ENCODE measurements around the gene ASAP2. TPM values are rescaled to one million over a fixed set of nuclear protein-coding genes. Genes with fewer than 3 reads are reported as not detected.
A peak's percentile ranks its signal among the peaks of the same experiment; 100 is the strongest.

ASAP2 gene
- total and polyA plus RNA-seq, 9 of the 15 experiments (the other 6 are each of a cell fraction or from before 2014, with no cell fraction given) = 0.06 to 4.3 (median 3.1) TPM

DNA sequence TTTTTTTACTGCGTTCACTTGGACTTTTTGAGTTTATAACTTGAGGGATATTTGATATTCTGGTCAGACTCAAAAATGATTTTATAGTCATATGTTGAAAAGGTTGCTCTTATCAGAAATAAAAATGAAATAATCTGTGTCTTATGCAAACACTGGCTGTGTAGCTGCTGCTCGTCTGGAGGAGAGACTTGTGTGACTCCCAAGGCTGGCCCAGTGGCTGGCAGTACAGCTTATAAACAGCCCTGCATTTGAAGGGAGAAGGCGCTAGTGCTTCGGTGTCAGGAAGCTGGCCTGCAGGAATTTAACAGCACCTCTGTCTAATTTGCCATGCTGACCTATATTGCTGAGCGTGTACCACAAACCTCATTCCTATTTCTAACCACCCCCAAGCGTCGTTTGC, 74.5 kb downstream of the ASAP2 start (continued):
- TF ChIP-seq SMAD3 (CRISPR knock-in tag; conservative IDR thresholded peaks at IDR 0.05) (no peak), DACH1 (IDR thresholded peaks at IDR 0.05; ENCODE audit: partially characterized antibody) (no peak), SIRT6 (IDR thresholded peaks at IDR 0.05; ENCODE audit: low read depth, low read length) (no peak), DPF2 (IDR thresholded peaks at IDR 0.05) (no peak), ZBTB12 (CRISPR knock-in tag; IDR thresholded peaks at IDR 0.05) (no peak), ZNF551 (CRISPR knock-in tag; IDR thresholded peaks at IDR 0.05) (no peak), TFE3 (CRISPR knock-in tag; IDR thresholded peaks at IDR 0.05) (no peak)

DNA sequence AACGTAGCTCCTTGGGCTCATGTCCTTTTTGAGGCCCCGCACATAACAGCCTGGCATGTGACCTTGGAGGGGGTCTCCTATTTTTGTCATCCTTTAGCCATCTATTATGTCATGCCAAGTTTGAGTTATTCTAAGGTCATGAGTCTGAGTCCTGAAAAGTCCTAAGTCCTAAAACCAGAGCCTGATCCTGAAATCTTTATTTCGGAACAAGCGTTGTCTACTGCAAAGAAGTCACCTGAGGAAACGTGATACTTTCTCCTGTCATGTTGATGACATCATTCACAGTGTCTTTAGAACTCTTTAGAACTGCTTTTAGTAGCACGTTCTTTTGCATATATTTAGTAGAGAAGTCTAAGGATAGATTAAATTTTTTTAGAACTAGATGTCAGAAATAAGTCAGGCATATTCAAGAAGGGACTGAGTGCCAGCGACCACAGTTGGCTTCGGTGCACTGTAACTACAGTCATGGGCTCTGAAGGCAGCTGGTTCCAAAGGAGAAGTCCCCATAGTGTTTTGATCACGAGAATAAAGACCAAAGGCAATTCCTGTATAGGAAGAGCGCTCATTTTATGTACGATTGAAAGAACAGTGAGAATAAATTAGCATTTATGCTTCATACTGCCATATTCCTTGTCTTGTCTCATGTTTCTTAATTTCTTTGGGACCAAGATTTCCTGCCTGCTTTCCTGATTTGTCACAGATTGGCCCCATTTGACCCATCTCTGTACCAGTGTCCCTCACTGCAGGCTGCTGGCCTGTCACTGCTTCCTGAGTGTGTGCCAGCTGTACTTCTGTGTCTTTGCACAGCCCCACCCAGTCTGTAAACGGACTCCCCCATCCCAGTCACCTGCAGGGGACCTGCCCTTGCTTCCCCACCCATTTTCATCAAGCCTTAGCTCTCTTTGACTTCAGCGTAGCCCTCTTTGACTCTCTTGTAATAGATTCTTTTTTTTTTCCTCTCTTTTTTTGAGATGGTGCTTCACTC, 75.8 kb downstream of the ASAP2 start:
- no peaks in the 10 kb centered on the region for H3K4me1 ChIP-seq (replicated peaks in 1 of 2; ENCODE audit: control insufficient read depth in 2 of 2, insufficient read depth in 2 of 2, low read length in 2 of 2)
- BruUV-seq (replicated peaks) = no TSS peak
- no peaks in the 10 kb centered on the region for H3K9me3 ChIP-seq (replicated peaks; ENCODE audit: control insufficient read depth, insufficient read depth, low read depth, low read length)
- H2AFZ ChIP-seq (ENCODE audit: low read depth, low read length) = no peak overlapping the region
- H3K4me3 ChIP-seq = no peak overlapping the region
- H3K79me2 ChIP-seq (ENCODE audit: control insufficient read depth, insufficient read depth, low read length) = no peaks in the 10 kb centered on the region
- ChIA-PET POLR2A (no interaction called here), CTCF (ENCODE audit: low intra/inter-chr PET ratio) (no interaction called here)
- no peak for FAIRE-seq
- peaks cover 11 to 39% of the 10 kb centered on the region in 2 experiments; a peak in 4 of 5 replicates for H3K27me3 ChIP-seq (ENCODE audit: control insufficient read depth in 2 of 2, insufficient read depth in 2 of 2, low read length in 2 of 2)
- H3K9ac ChIP-seq (ENCODE audit: insufficient read depth in 1 of 2, low read depth in 2 of 2, low read length in 2 of 2) = no peak overlapping the region
- WGBS (ENCODE audit: insufficient coverage, low coverage, missing lambda C conversion rate) = 20% methylated on average over 13 of the region's 13 CpGs
- intact Hi-C loops (cut with micrococcal nuclease) = no loop called here
- H3K9me1 ChIP-seq (ENCODE audit: control insufficient read depth, insufficient read depth, low read length) = no peaks in the 10 kb centered on the region
- TF ChIP-seq FOXM1 (IDR thresholded peaks at IDR 0.05; ENCODE audit: low read depth) (no peak), FOXM1 (CRISPR knock-in tag; IDR thresholded peaks at IDR 0.05; ENCODE audit: low read depth) (no peak), ATF3 (IDR thresholded peaks at IDR 0.05) (peak; percentile 54; the same call in 1 of the 2 replicates), ATF3 (CRISPR knock-in tag; conservative IDR thresholded peaks at IDR 0.05) (no peak)
- H3K36me3 ChIP-seq (ENCODE audit: control insufficient read depth, insufficient read depth, low read length) = no peaks in the 10 kb centered on the region
- H3K27ac ChIP-seq (ENCODE audit: extremely low read depth, low read depth, low read length) = no peak overlapping the region
- peaks cover 3% of the 10 kb centered on the region; the same call in 1 of the 2 replicates for H4K20me1 ChIP-seq (replicated peaks; ENCODE audit: control insufficient read depth, insufficient read depth, low read length)
- DNase-seq (ENCODE audit: extremely low read depth in 1 of 4, low spot score in 3 of 4) = no peak
- no peak for ATAC-seq
- H3K4me2 ChIP-seq (ENCODE audit: insufficient read depth, low read length) = no peak overlapping the region
- in situ Hi-C loops (cut with MboI) = no loop called here
